Measurements from ENCODE around the gene GLG1.

DNA sequence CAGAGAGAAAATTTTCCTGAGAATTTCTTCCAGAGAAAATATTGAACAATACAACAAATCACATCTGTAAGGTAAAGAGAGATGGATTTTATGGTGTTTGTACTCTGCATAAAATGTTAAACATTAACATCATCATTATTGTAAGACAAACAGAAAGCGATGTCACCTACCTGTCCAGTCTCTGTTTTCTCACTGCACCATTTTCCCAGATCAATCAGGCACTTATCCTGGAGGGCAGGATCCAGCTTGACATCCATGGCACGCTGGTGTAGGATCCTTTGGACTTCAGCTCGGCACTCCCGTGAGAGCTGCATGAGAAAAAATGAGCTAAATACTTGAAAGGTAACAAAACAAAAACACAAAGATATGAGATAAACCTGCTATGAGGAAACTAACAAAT, 129.7 kb downstream of the GLG1 start:
- no peak for TF ChIP-seq GATA2 (IDR thresholded peaks at IDR 0.05; ENCODE audit: low read depth, low read length)
- no peak for TF ChIP-seq GATA3 (IDR thresholded peaks at IDR 0.05; ENCODE audit: low read depth, low read length)
